GM19372 (cell line): ENCODE results near the gene CEACAM5.
"Not testable (repeated sequence)": the region's sequence is repeated elsewhere in the genome, so short reads cannot be mapped to it uniquely, and the experiment has no call there.

Source experiments
- ATAC-seq: cut with Tn5 transposase; IDR thresholded peaks from one replicate; pipeline ENCODE4 v1.9.1; 2021; ENCODE audit warnings: mild to moderate bottlenecking, low read depth, moderate library complexity; ENCODE audit not compliant: unreplicated experiment

The CEACAM5 gene

DNA sequence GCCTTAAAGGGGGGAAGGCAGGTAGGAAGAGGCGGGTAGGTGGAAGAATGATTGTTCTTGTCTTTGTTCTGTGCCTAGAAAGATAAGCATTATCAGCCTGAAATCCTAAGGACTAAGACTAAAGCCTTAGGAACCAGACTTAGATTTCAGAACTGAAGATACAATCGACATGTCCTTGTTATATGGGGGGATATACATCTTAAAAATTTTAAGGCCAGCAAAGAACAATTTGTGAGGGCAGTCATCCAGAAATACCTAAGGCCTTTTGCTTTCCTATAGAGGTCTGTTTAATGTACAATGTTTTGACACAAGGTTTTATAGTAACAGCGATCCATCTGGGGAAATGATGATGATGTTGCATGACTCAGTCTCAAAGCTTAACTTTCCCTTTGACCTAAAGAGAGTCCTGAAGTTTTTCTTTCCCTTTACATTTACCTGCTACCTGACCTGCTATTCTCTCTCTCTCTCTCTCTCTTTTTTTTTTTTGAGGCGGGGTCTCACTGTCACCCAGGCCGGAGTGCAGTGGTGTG lies 26.7 kb downstream of the CEACAM5 start:
- ATAC-seq = no peak

- no peak for ATAC-seq
Measured at GRCh38 chr19:41739361-41739760, 30.9 kb downstream of the CEACAM5 start.

DNA sequence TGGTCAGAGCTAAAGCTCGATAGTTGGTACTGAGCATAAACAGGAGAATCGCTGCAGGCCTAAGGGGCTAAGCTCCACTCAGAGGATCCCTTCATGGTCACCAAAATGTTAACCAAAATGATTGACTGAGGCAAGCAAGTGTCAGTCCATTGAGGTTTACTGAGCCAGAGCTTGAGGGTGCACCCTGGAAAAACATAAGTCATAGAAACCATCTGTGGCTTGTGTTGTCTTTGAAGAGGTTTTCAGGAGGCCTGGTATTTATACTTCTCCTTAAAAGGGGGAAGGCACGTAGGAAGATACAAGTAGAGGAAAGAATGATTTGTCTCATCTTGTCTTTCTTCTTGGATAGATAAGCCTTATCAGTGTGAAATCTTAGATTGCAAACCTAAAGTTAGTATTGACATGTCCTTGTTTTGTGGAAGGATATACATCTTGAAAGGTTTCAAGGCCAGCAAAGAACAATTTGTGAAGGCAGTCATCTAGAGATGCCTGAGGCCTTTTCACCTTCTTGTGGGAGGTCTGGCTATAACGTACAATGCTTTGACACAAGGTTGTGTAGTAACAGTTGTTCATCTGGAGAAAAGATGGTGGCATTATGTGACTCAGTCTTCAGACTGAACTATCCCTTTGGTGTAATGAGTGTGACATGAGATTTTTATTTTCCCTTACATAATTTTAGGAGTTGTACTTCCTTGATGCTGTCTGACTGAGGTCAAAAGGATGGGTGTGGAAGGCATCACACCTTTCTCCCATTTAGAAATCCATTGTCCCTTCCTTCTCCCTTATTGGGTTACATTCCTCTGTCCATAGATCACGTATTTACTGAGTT lies 32.2 kb downstream of the CEACAM5 start:
- ATAC-seq = no peak

- ATAC-seq = no peak
Measured at GRCh38 chr19:41741244-41741554, 32.8 kb downstream of the CEACAM5 start.

GRCh38 chr19:41744850-41745249 lies 36.4 kb downstream of the CEACAM5 start:
- ATAC-seq = no peak

GRCh38 chr19:41745756-41746155 lies 37.3 kb downstream of the CEACAM5 start:
- ATAC-seq = no peak

DNA sequence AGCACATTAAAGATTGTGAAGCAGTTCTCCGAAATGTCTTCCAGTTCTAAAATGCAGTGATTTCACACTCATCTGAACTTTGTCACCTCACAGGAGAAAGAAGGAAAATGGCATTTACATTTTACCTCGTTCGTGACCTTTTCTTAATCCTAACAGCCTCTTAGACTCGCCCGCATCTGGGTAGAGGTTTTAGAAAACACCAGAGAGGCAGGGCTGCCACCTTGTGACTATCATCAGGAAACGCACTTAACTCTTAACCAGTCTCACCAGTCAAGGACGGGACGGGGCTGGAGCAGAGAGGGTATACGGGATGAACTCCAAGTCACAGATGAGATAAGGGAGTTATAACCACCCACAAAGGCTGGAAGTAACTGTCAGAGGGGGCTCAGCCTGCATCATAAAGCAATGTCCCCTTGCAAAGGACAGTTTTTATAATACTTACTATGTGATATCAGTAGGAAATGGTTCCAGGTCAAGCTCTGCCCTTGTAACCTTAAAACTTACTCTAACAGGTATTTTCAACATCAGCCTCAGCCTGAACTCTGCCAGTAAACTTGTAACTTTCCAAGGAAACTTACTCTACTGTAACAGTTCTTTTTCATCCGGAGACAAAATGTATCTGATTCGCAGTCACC lies 38.3 kb downstream of the CEACAM5 start:
- ATAC-seq = no peak

- ATAC-seq = no peak
Measured at GRCh38 chr19:41748012-41748411, 39.6 kb downstream of the CEACAM5 start.

GRCh38 chr19:41750248-41751134 lies 42.1 kb downstream of the CEACAM5 start:
- not testable (repeated sequence) for ATAC-seq

DNA sequence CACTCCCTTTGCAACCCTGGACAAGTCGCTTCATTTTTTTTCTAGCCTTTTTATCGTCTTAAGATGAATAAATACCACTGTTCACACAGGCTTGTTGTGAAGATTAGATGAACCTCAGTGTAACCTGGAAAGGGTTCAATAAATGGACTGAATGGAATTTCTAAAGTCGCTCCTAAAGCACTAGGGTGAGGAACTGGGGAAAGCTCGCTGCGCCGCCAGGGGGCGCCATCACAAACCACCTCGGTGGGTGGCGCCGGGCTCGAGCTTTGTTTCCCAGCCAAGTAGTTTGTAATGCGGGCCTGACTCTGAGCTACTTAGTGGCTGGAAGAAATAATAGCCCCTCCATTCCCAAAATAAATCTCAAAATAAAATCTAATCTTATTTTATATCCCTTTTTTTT lies 44.7 kb downstream of the CEACAM5 start:
- no peak for ATAC-seq

DNA sequence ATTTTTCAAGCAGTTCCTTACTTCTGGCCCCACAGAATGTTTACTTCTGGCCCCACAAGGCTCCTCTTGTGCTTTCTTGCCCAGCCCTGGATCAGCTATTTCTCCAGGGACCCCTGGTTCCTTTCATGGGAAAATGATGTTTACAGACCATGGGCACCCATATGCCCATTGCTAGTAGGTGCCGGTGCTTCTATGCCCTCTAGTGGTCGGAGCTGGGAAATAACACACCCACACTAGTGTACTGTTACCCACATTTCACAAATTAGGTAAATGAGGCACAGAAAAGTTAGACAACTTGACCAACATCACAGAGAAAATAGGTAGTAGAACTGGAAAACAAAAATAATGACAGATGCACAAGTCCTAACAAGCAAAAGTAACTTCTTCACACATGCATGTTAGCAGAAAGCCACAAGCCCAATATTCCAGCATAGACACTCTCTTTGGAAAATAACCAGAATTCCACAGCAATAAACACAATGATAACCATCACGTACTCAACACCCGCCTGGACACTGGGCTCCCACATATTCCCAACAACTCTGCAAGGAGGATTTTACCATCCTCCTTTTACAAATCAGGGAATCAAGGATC lies 45.6 kb downstream of the CEACAM5 start:
- no peak for ATAC-seq

GRCh38 chr19:41755328-41755913 lies 47.0 kb downstream of the CEACAM5 start, which contains the start of gene CEACAM6:
CEACAM6 (plus strand) TSS chr19:41755530; CDS start chr19:41755639, 109 bp downstream.
- no peak for ATAC-seq

GRCh38 chr19:41758846-41759245 lies 50.4 kb downstream of the CEACAM5 start:
- ATAC-seq = no peak

GRCh38 chr19:41767115-41767514 lies 58.7 kb downstream of the CEACAM5 start:
- no peak for ATAC-seq

- not testable (repeated sequence) for ATAC-seq
Measured at GRCh38 chr19:41768105-41768504, 59.7 kb downstream of the CEACAM5 start.

- ATAC-seq = no peak
Measured at GRCh38 chr19:41769608-41770007, 61.2 kb downstream of the CEACAM5 start.

DNA sequence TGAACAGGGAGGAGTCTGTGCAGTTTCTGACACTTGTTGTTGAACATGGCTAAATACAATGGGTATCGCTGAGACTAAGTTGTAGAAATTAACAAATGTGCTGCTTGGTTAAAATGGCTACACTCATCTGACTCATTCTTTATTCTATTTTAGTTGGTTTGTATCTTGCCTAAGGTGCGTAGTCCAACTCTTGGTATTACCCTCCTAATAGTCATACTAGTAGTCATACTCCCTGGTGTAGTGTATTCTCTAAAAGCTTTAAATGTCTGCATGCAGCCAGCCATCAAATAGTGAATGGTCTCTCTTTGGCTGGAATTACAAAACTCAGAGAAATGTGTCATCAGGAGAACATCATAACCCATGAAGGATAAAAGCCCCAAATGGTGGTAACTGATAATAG lies 63.0 kb downstream of the CEACAM5 start:
- no peak for ATAC-seq

GRCh38 chr19:41774515-41774980 lies 66.1 kb downstream of the CEACAM5 start:
- ATAC-seq = no peak

GRCh38 chr19:41776700-41777099 lies 68.3 kb downstream of the CEACAM5 start:
- ATAC-seq = no peak
